NT2/D1 (cell line): ENCODE data around the gene UCHL1.

Experiments used
- SUZ12 ChIP-seq: IDR thresholded peaks from 2 replicates; pipeline ENCODE4 v1.6.1; 2011; ENCODE audit not compliant: insufficient read length, insufficient read depth; ENCODE audit errors: extremely low read depth
- YY1 ChIP-seq: IDR thresholded peaks from 2 replicates; pipeline ENCODE4 v1.6.1; 2011; ENCODE audit not compliant: insufficient read length, insufficient read depth
- ZNF274 ChIP-seq: IDR thresholded peaks from 2 replicates; pipeline ENCODE4 v1.6.1; 2011; ENCODE audit warnings: mild to moderate bottlenecking, low read depth, low read length

DNA sequence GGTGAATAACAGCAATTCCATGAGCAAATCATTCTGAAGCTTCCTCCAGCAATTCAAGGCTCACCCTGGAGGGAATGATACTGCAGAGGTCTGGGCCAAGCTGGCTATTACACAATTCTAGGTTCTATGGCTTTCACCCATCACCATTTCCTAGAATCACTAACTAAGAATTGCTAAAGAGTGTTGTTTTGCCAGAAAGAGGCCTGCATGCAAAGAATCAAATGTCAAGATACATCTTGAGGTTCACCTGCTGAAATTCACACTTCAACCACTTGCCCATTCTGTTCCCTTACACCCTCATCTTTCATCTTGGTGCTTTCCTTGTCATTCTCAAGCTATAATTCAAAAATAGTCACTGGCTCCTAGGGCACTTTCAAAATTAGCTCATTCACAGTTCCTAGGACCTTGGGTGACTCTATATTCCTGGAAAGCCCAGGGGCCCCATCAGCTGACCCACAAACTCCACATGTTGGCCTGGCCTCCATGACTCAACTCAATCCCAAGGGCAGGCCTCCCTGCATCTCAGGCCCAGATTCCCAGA, 49.4 kb upstream of the UCHL1 start:
- TF ChIP-seq ZNF274 (no peak), SUZ12 (no peak), YY1 (no peak)
